Memory B cell (primary cell): Measurements from ENCODE around the gene IGSF21.

ENCODE experiments used
- ATAC-seq: fragments of 150-1000 bp; cut with Tn5 transposase; 2 replicates; pipeline ENCODE4 v1.10.0; 2021; ENCODE audit warnings: low read depth, mild to moderate bottlenecking, moderate library complexity
- DNase-seq, 2 donors: peaks; one replicate each; pipeline ENCODE4 v3.0.0; 2022; ENCODE audit warnings: low spot score in 2 of 2
- H3K27ac Mint-ChIP-seq: one replicate; pipeline ENCODE4 v1.8.0; 2022; ENCODE audit warnings: mild to moderate bottlenecking, moderate library complexity, mixed read lengths
- H3K27me3 Mint-ChIP-seq: one replicate; pipeline ENCODE4 v1.8.0; 2022; ENCODE audit warnings: mixed read lengths
- H3K36me3 Mint-ChIP-seq: one replicate; pipeline ENCODE4 v1.8.0; 2022; ENCODE audit warnings: mild to moderate bottlenecking, mixed read lengths
- H3K4me1 Mint-ChIP-seq: one replicate; pipeline ENCODE4 v1.8.0; 2022; ENCODE audit warnings: mixed read lengths
- H3K4me3 Mint-ChIP-seq: one replicate; pipeline ENCODE4 v1.8.0; 2022; ENCODE audit warnings: mild to moderate bottlenecking, moderate library complexity, mixed read lengths
- H3K9me3 Mint-ChIP-seq: one replicate; pipeline ENCODE4 v1.8.0; 2022; ENCODE audit warnings: mixed read lengths

IGSF21 gene

GRCh38 chr1:18199462-18199861 lies 91.9 kb downstream of the IGSF21 start:
- Mint-ChIP-seq H3K4me1 (no peaks in the 10 kb centered on the region), H3K27me3 (peaks cover 21% of the 10 kb centered on the region)

GRCh38 chr1:18200136-18200717 lies 92.6 kb downstream of the IGSF21 start:
- ATAC-seq (no peak), DNase-seq (no peak)
- H3K4me3 Mint-ChIP-seq, result no peak overlapping the region
- H3K9me3 Mint-ChIP-seq, result peaks cover 1% of the 10 kb centered on the region
- peaks cover 22% of the 10 kb centered on the region for H3K27me3 Mint-ChIP-seq
- H3K27ac Mint-ChIP-seq, result no peak overlapping the region
- no peaks in the 10 kb centered on the region for H3K36me3 Mint-ChIP-seq
- no peaks in the 10 kb centered on the region for H3K4me1 Mint-ChIP-seq

More at GRCh38 chr1:18199462-18199861, 91.9 kb downstream of the IGSF21 start:
- H3K9me3 Mint-ChIP-seq, result peaks cover 1% of the 10 kb centered on the region
- ATAC-seq, result no peak
- H3K27ac Mint-ChIP-seq, result no peak overlapping the region
- no peak for DNase-seq
- no peak overlapping the region for H3K4me3 Mint-ChIP-seq
- no peaks in the 10 kb centered on the region for H3K36me3 Mint-ChIP-seq

GRCh38 chr1:18200918-18201317 lies 93.3 kb downstream of the IGSF21 start:
- H3K27ac Mint-ChIP-seq, result no peak overlapping the region
- ATAC-seq (no peak), DNase-seq (no peak)
- H3K4me3 Mint-ChIP-seq, result no peak overlapping the region
- H3K9me3 Mint-ChIP-seq, result peaks cover 1% of the 10 kb centered on the region
- no peaks in the 10 kb centered on the region for H3K4me1 Mint-ChIP-seq
- no peaks in the 10 kb centered on the region for H3K36me3 Mint-ChIP-seq
- H3K27me3 Mint-ChIP-seq, result peaks cover 18% of the 10 kb centered on the region

GRCh38 chr1:18201997-18202719 lies 94.6 kb downstream of the IGSF21 start:
- no peaks in the 10 kb centered on the region for H3K36me3 Mint-ChIP-seq
- no peak overlapping the region for H3K4me3 Mint-ChIP-seq
- no peak for DNase-seq
- peaks cover 3% of the 10 kb centered on the region for H3K9me3 Mint-ChIP-seq
- peaks cover 18% of the 10 kb centered on the region for H3K27me3 Mint-ChIP-seq
- no peak overlapping the region for H3K27ac Mint-ChIP-seq
- no peak for ATAC-seq
- no peaks in the 10 kb centered on the region for H3K4me1 Mint-ChIP-seq

GRCh38 chr1:18203645-18204044 lies 96.0 kb downstream of the IGSF21 start:
- Mint-ChIP-seq H3K4me1 (no peaks in the 10 kb centered on the region), H3K4me3 (no peak overlapping the region), H3K27ac (no peak overlapping the region), H3K36me3 (no peaks in the 10 kb centered on the region), H3K9me3 (peaks cover 3% of the 10 kb centered on the region), H3K27me3 (peaks cover 18% of the 10 kb centered on the region)
- no peak for ATAC-seq
- no peak for DNase-seq

- Mint-ChIP-seq H3K4me1 (no peaks in the 10 kb centered on the region), H3K4me3 (no peak overlapping the region), H3K27ac (no peak overlapping the region), H3K36me3 (no peaks in the 10 kb centered on the region), H3K27me3 (peaks cover 18% of the 10 kb centered on the region), H3K9me3 (peaks cover 3% of the 10 kb centered on the region)
- no peak for DNase-seq
- ATAC-seq, result no peak
These were observed 97.0 kb downstream of the IGSF21 start for GRCh38 chr1:18204575-18204974.

- no peak for ATAC-seq
- no peaks in the 10 kb centered on the region for H3K36me3 Mint-ChIP-seq
- peaks cover 3% of the 10 kb centered on the region for H3K9me3 Mint-ChIP-seq
- DNase-seq, result no peak
- no peak overlapping the region for H3K4me3 Mint-ChIP-seq
- peaks cover 18% of the 10 kb centered on the region for H3K27me3 Mint-ChIP-seq
- H3K4me1 Mint-ChIP-seq, result no peaks in the 10 kb centered on the region
- H3K27ac Mint-ChIP-seq, result no peak overlapping the region
These were observed 97.7 kb downstream of the IGSF21 start for GRCh38 chr1:18205319-18205718.

- Mint-ChIP-seq H3K4me3 (no peak overlapping the region), H3K4me1 (no peaks in the 10 kb centered on the region), H3K27me3 (peaks cover 21% of the 10 kb centered on the region), H3K27ac (no peak overlapping the region), H3K36me3 (no peaks in the 10 kb centered on the region), H3K9me3 (peaks cover 2% of the 10 kb centered on the region)
- DNase-seq (no peak), ATAC-seq (no peak)
These were observed 104.2 kb downstream of the IGSF21 start for GRCh38 chr1:18211764-18212163.

- ATAC-seq (no peak), DNase-seq (no peak)
- Mint-ChIP-seq H3K36me3 (no peaks in the 10 kb centered on the region), H3K27me3 (peaks cover 23% of the 10 kb centered on the region), H3K27ac (no peak overlapping the region), H3K4me3 (no peak overlapping the region), H3K4me1 (no peaks in the 10 kb centered on the region), H3K9me3 (peaks cover 13% of the 10 kb centered on the region)
These were observed 109.9 kb downstream of the IGSF21 start for GRCh38 chr1:18217398-18218043.

- Mint-ChIP-seq H3K4me3 (no peak overlapping the region), H3K9me3 (peaks cover 7% of the 10 kb centered on the region), H3K36me3 (no peaks in the 10 kb centered on the region), H3K27ac (no peak overlapping the region), H3K4me1 (no peaks in the 10 kb centered on the region), H3K27me3 (peaks cover 15% of the 10 kb centered on the region)
- ATAC-seq, result no peak
- no peak for DNase-seq
These were observed 122.0 kb downstream of the IGSF21 start for GRCh38 chr1:18229625-18230024.

- no peaks in the 10 kb centered on the region for H3K4me1 Mint-ChIP-seq
- H3K36me3 Mint-ChIP-seq, result no peaks in the 10 kb centered on the region
- peaks cover 13% of the 10 kb centered on the region for H3K27me3 Mint-ChIP-seq
- no peak overlapping the region for H3K4me3 Mint-ChIP-seq
- H3K9me3 Mint-ChIP-seq, result peaks cover 10% of the 10 kb centered on the region
- no peak overlapping the region for H3K27ac Mint-ChIP-seq
- ATAC-seq (no peak), DNase-seq (no peak)
These were observed 122.7 kb downstream of the IGSF21 start for GRCh38 chr1:18230321-18230720.

- no peak for ATAC-seq
- DNase-seq, result no peak
- Mint-ChIP-seq H3K4me1 (no peaks in the 10 kb centered on the region), H3K27ac (no peak overlapping the region), H3K36me3 (no peaks in the 10 kb centered on the region), H3K27me3 (peaks cover 13% of the 10 kb centered on the region), H3K4me3 (no peak overlapping the region), H3K9me3 (peaks cover 14% of the 10 kb centered on the region)
These were observed 123.2 kb downstream of the IGSF21 start for GRCh38 chr1:18230840-18231239.

GRCh38 chr1:18232052-18232451 lies 124.5 kb downstream of the IGSF21 start:
- no peak overlapping the region for H3K4me3 Mint-ChIP-seq

GRCh38 chr1:18233176-18233864 lies 125.7 kb downstream of the IGSF21 start:
- Mint-ChIP-seq H3K4me3 (no peak overlapping the region), H3K27me3 (peaks cover 10% of the 10 kb centered on the region), H3K27ac (no peak overlapping the region), H3K4me1 (no peaks in the 10 kb centered on the region), H3K9me3 (peaks cover 14% of the 10 kb centered on the region), H3K36me3 (no peaks in the 10 kb centered on the region)
- no peak for ATAC-seq
- DNase-seq, result no peak

More at GRCh38 chr1:18232052-18232451, 124.5 kb downstream of the IGSF21 start:
- peaks cover 14% of the 10 kb centered on the region for H3K9me3 Mint-ChIP-seq
- H3K4me1 Mint-ChIP-seq, result no peaks in the 10 kb centered on the region
- ATAC-seq, result no peak
- no peaks in the 10 kb centered on the region for H3K36me3 Mint-ChIP-seq
- H3K27me3 Mint-ChIP-seq, result peaks cover 9% of the 10 kb centered on the region
- DNase-seq, result no peak
- H3K27ac Mint-ChIP-seq, result no peak overlapping the region
